HG03521 (cell line): ENCODE measurements around the gene NDFIP2.

Experiments
- ATAC-seq: cut with Tn5 transposase; IDR thresholded peaks from one replicate; pipeline ENCODE4 v1.9.1; 2021; ENCODE audit warnings: mild to moderate bottlenecking, moderate library complexity; ENCODE audit not compliant: unreplicated experiment

Gene NDFIP2

GRCh38 chr13:79492313-79492798 lies 11.4 kb downstream of the NDFIP2 start:
- no peak for ATAC-seq

GRCh38 chr13:79492918-79493594 lies 12.1 kb downstream of the NDFIP2 start:
- no peak for ATAC-seq

GRCh38 chr13:79496188-79496587 lies 15.2 kb downstream of the NDFIP2 start:
- ATAC-seq: peak; percentile 75

- no peak for ATAC-seq
Measured at GRCh38 chr13:79497064-79497463, 16.1 kb downstream of the NDFIP2 start.

GRCh38 chr13:79497852-79498251 lies 16.9 kb downstream of the NDFIP2 start:
- no peak for ATAC-seq

- ATAC-seq: no peak
Measured at GRCh38 chr13:79500829-79501228, 19.9 kb downstream of the NDFIP2 start.

- no peak for ATAC-seq
Measured at GRCh38 chr13:79501538-79502232, 20.7 kb downstream of the NDFIP2 start.

GRCh38 chr13:79502859-79503468 lies 22.0 kb downstream of the NDFIP2 start:
- no peak for ATAC-seq

GRCh38 chr13:79503473-79504017 lies 22.6 kb downstream of the NDFIP2 start:
- ATAC-seq: no peak

- ATAC-seq: no peak
Measured at GRCh38 chr13:79508224-79508961, 27.4 kb downstream of the NDFIP2 start.

GRCh38 chr13:79511611-79512010 lies 30.7 kb downstream of the NDFIP2 start:
- ATAC-seq: no peak

GRCh38 chr13:79512950-79513349 lies 32.0 kb downstream of the NDFIP2 start:
- ATAC-seq: no peak

GRCh38 chr13:79516595-79516994 lies 35.6 kb downstream of the NDFIP2 start:
- ATAC-seq: no peak

GRCh38 chr13:79519255-79519654 lies 38.3 kb downstream of the NDFIP2 start:
- ATAC-seq: no peak

- ATAC-seq: peak; percentile 96
Measured at GRCh38 chr13:79522583-79522982, 41.6 kb downstream of the NDFIP2 start.

GRCh38 chr13:79525064-79525857 lies 44.3 kb downstream of the NDFIP2 start:
- no peak for ATAC-seq

- no peak for ATAC-seq
Measured at GRCh38 chr13:79527698-79528097, 46.7 kb downstream of the NDFIP2 start.

GRCh38 chr13:79528356-79528755 lies 47.4 kb downstream of the NDFIP2 start:
- no peak for ATAC-seq

- no peak for ATAC-seq
Measured at GRCh38 chr13:79528759-79529191, 47.8 kb downstream of the NDFIP2 start.

GRCh38 chr13:79529817-79530216 lies 48.9 kb downstream of the NDFIP2 start:
- ATAC-seq: no peak
